CD4-positive, alpha-beta T cell treated with Interleukin-21 for 1 hour (primary cell): ENCODE results near the gene HELZ2.
"Not testable (repeated sequence)": the region's sequence is repeated elsewhere in the genome, so short reads cannot be mapped to it uniquely, and the experiment has no call there.

Source experiments
- DNase-seq: peaks from one replicate; pipeline ENCODE4 v3.0.0-alpha.2; 2020

Gene HELZ2

GRCh38 chr20:63574156-63574828 lies at the start of gene HELZ2:
Gene HELZ2, minus strand, starts transcription at chr20:63574239. Its CDS starts 1,854 bp downstream, at chr20:63572385.
- peak; percentile 85 for DNase-seq

GRCh38 chr20:63622732-63623131 lies 48.7 kb upstream of the HELZ2 start:
- DNase-seq, result no peak

GRCh38 chr20:63622096-63622495 lies 48.1 kb upstream of the HELZ2 start:
- no peak for DNase-seq

- no peak for DNase-seq
Observed at GRCh38 chr20:63620991-63621390, 47.0 kb upstream of the HELZ2 start.

- DNase-seq, result no peak
Observed at GRCh38 chr20:63619505-63619904, 45.5 kb upstream of the HELZ2 start.

GRCh38 chr20:63619086-63619485 lies 45.0 kb upstream of the HELZ2 start:
- DNase-seq, result no peak

GRCh38 chr20:63618291-63618980 lies 44.4 kb upstream of the HELZ2 start:
- DNase-seq, result no peak

- no peak for DNase-seq
Observed at GRCh38 chr20:63617876-63618265, 43.8 kb upstream of the HELZ2 start.

GRCh38 chr20:63617092-63617875 lies 43.2 kb upstream of the HELZ2 start:
- DNase-seq, result no peak

GRCh38 chr20:63613863-63614594 lies 40.0 kb upstream of the HELZ2 start:
- not testable (repeated sequence) for DNase-seq

- DNase-seq, result no peak
Observed at GRCh38 chr20:63612276-63612931, 38.4 kb upstream of the HELZ2 start.

- no peak for DNase-seq
Observed at GRCh38 chr20:63611646-63612045, 37.6 kb upstream of the HELZ2 start.

GRCh38 chr20:63610581-63611435 lies 36.8 kb upstream of the HELZ2 start:
- DNase-seq, result no peak

GRCh38 chr20:63606686-63607085 lies 32.6 kb upstream of the HELZ2 start:
- DNase-seq, result no peak

GRCh38 chr20:63602321-63602720 lies 28.3 kb upstream of the HELZ2 start:
- DNase-seq, result no peak

- peak; percentile 72 for DNase-seq
Observed at GRCh38 chr20:63601679-63602078, 27.6 kb upstream of the HELZ2 start.

- no peak for DNase-seq
Observed at GRCh38 chr20:63599396-63600050, 25.5 kb upstream of the HELZ2 start.

GRCh38 chr20:63598479-63599395 lies 24.7 kb upstream of the HELZ2 start:
- DNase-seq, result no peak

- no peak for DNase-seq
Observed at GRCh38 chr20:63597651-63598478, 23.8 kb upstream of the HELZ2 start.
